Activated naive CD4-positive, alpha-beta T cell treated with anti-CD3 and anti-CD28 coated beads, Interleukin-2, amount 50 U/mL, for 24 hours (primary cell): ENCODE results near the gene GSK3B.
"Not testable (repeated sequence)": the region's sequence is repeated elsewhere in the genome, so short reads cannot be mapped to it uniquely, and the experiment has no call there.

ENCODE experiments used
- H3K27ac Mint-ChIP-seq: one replicate; pipeline ENCODE4 v1.8.0; 2021; ENCODE audit warnings: mild to moderate bottlenecking, mixed read lengths
- H3K27me3 Mint-ChIP-seq: one replicate; pipeline ENCODE4 v1.8.0; 2021; ENCODE audit warnings: mixed read lengths
- H3K36me3 Mint-ChIP-seq: one replicate; pipeline ENCODE4 v1.8.0; 2021; ENCODE audit warnings: mixed read lengths
- H3K4me1 Mint-ChIP-seq: one replicate; pipeline ENCODE4 v1.8.0; 2021; ENCODE audit warnings: mixed read lengths
- H3K4me3 Mint-ChIP-seq: one replicate; pipeline ENCODE4 v1.8.0; 2021; ENCODE audit warnings: mild to moderate bottlenecking, mixed read lengths
- H3K9me3 Mint-ChIP-seq: one replicate; pipeline ENCODE4 v1.8.0; 2021; ENCODE audit warnings: mixed read lengths

GSK3B gene

GRCh38 chr3:120080836-120081235 is 13.4 kb downstream of the GSK3B start:
- Mint-ChIP-seq H3K4me1 (peaks cover 75% of the 10 kb centered on the region), H3K27me3 (no peaks in the 10 kb centered on the region), H3K4me3 (no peak overlapping the region), H3K9me3 (no peaks in the 10 kb centered on the region), H3K27ac (peak overlapping the region; percentile 56), H3K36me3 (peaks cover 5% of the 10 kb centered on the region)

DNA sequence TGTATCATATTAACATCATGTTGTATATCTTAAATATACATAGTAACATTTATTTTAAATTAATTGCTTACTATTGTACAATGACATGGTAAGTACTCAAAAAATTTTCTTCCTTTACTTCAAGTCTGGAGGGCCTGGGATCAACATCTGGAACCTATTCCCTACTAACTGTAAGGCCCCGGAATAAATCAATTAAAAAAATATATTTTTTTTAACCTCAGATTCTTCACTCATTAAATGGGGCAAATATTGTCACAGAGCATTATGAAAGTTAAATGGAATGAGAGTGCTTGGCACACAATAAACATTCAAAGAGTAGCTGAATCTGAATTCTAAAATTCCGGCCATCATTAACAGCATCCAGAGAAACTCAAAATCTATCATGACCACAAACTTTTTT is 16.5 kb downstream of the GSK3B start:
- no peak overlapping the region for H3K4me3 Mint-ChIP-seq
- H3K27me3 Mint-ChIP-seq = no peaks in the 10 kb centered on the region
- H3K27ac Mint-ChIP-seq = peak overlapping the region; percentile 3
- peaks cover 83% of the 10 kb centered on the region for H3K4me1 Mint-ChIP-seq
- no peaks in the 10 kb centered on the region for H3K9me3 Mint-ChIP-seq
- H3K36me3 Mint-ChIP-seq = peaks cover 9% of the 10 kb centered on the region

DNA sequence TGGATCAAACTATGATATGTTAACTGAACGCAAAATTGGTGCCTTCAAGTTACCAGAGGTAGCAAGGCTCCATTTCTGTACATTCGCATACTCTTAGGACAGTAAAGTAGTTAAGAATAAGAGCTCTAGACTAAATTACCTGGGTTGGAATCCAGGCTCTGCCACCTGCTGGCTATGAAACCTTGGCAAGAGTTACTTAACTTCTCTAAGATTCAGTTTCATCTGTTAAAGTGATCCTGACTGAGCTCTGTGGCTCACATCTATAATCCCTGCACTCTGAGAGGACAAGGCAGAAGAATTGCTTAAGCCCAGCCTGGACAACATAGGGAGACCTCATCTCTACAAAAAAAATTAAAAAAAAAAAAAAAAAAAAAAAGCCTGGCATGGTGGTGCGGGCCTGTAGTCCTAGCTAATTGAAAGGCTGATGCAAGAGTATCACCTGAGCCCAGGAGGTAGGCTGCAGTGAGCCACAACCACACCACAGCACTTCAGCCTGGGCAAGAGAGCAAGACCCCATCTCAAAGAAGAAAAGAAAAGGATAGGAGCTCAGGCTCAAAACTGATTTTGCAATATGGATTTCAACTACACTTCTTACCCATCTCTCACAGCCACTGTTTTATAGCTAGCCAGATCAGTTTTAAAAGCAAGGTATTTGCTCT is 21.3 kb downstream of the GSK3B start:
- peaks cover 76% of the 10 kb centered on the region for H3K4me1 Mint-ChIP-seq
- H3K27me3 Mint-ChIP-seq = no peaks in the 10 kb centered on the region
- H3K36me3 Mint-ChIP-seq = peaks cover 8% of the 10 kb centered on the region
- H3K27ac Mint-ChIP-seq = peak overlapping the region; percentile 12
- H3K4me3 Mint-ChIP-seq = no peak overlapping the region
- no peaks in the 10 kb centered on the region for H3K9me3 Mint-ChIP-seq

DNA sequence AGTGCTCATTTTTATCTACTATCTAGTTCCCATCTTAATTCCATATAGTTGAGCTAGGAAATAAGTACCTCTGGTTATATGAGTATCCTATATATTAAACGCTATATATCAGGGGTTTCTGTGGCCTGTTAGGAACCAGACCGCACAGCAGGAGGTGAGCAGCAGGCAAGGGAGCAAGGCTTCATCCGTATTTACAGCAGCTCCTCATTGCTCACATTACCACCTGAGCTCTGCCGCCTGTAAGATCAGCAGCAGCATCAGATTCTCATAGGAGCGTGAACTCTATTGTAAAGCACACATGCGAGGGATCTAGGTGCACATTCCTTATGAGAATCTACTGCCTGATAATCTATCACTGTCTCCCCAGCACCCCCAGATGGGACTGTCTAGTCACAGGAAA is 23.0 kb downstream of the GSK3B start:
- Mint-ChIP-seq H3K4me3 (no peak overlapping the region), H3K27ac (no peak overlapping the region), H3K27me3 (no peaks in the 10 kb centered on the region), H3K36me3 (peaks cover 11% of the 10 kb centered on the region), H3K9me3 (no peaks in the 10 kb centered on the region), H3K4me1 (peaks cover 81% of the 10 kb centered on the region)

DNA sequence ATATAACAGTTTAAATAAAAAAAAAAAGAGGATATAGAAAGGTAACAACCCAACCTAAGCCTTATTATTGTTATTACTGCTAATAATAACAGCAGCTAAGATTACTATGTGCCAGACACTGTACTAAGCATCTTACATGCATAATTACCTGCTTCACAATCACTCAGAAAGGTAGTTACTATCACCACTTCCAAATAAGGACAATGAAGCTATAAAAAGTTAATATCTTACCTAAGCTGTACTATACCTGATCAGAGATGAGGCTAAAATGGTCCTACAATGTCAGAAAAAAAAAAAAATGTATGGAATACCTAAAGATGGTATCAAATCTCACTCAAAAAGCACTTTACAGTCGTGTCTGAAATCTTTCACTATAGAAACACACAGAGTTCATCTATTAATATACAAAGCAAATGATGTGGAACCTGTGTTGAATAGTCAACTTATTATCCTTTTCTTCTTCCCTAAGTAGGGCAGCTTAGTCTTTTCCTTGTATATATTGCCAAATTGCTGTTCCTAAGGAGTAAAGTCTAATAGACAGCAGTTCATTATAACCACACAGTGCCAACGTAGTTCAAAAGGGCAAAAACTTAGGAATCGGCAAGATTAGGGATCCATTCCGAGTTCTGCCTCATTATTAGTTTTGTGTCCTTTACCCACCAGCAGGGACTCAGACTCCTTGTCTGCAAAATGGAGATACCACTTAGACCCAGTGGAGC is 23.8 kb downstream of the GSK3B start:
- Mint-ChIP-seq H3K4me1 (peaks cover 81% of the 10 kb centered on the region), H3K27ac (no peak overlapping the region), H3K4me3 (no peak overlapping the region), H3K27me3 (no peaks in the 10 kb centered on the region), H3K9me3 (no peaks in the 10 kb centered on the region), H3K36me3 (peaks cover 11% of the 10 kb centered on the region)

DNA sequence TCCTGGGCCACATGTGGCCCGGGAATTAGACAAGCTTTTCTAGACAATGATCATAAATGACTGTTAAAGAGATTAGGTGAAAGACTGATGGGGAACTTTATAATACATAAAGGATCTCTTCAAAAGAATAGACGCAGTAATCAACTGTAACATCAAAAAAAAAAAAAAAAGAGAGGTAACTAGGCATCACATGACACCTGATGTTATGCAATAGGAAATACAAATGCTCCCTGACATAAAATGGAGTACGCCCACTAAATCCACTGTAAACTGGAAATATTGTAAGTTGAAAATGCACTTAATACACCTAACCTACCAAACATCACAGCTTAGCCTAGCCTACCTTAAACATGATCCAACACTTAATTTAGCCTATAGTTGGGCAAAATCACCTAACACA is 27.2 kb downstream of the GSK3B start:
- Mint-ChIP-seq H3K36me3 (peaks cover 10% of the 10 kb centered on the region), H3K27ac (no peak overlapping the region), H3K27me3 (no peaks in the 10 kb centered on the region), H3K9me3 (no peaks in the 10 kb centered on the region), H3K4me1 (peaks cover 73% of the 10 kb centered on the region), H3K4me3 (no peak overlapping the region)

- no peak overlapping the region for H3K27ac Mint-ChIP-seq
- no peak overlapping the region for H3K4me3 Mint-ChIP-seq
- no peaks in the 10 kb centered on the region for H3K9me3 Mint-ChIP-seq
- peaks cover 10% of the 10 kb centered on the region for H3K36me3 Mint-ChIP-seq
- no peaks in the 10 kb centered on the region for H3K27me3 Mint-ChIP-seq
- peaks cover 70% of the 10 kb centered on the region for H3K4me1 Mint-ChIP-seq
Observed at GRCh38 chr3:120066634-120067033, 27.6 kb downstream of the GSK3B start.

DNA sequence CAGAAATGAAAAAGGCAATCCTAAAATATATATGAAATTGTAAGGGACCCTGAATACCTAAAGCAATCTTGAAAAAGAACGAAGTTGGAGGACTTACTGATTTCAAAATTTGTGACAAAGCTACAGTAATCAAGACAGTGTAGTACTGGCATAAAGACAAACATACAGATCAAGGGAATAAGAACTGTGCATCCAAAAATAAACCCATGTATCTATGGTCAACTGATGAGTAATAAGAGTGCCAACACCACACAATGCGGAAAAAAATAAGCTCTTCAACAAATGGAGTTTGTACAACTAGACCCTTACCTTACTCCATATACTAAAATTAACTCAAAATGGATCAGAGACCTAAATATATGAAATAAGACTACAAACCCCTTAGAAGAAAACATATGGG is 29.6 kb downstream of the GSK3B start:
- H3K27me3 Mint-ChIP-seq = no peaks in the 10 kb centered on the region
- H3K9me3 Mint-ChIP-seq = no peaks in the 10 kb centered on the region
- H3K4me1 Mint-ChIP-seq = peaks cover 69% of the 10 kb centered on the region
- no peak overlapping the region for H3K27ac Mint-ChIP-seq
- H3K4me3 Mint-ChIP-seq = no peak overlapping the region
- peaks cover 10% of the 10 kb centered on the region for H3K36me3 Mint-ChIP-seq

- Mint-ChIP-seq H3K36me3 (peaks cover 8% of the 10 kb centered on the region), H3K27me3 (no peaks in the 10 kb centered on the region), H3K4me3 (no peak overlapping the region), H3K9me3 (no peaks in the 10 kb centered on the region), H3K4me1 (peaks cover 75% of the 10 kb centered on the region), H3K27ac (no peak overlapping the region)
Observed at GRCh38 chr3:120062474-120062873, 31.8 kb downstream of the GSK3B start.

DNA sequence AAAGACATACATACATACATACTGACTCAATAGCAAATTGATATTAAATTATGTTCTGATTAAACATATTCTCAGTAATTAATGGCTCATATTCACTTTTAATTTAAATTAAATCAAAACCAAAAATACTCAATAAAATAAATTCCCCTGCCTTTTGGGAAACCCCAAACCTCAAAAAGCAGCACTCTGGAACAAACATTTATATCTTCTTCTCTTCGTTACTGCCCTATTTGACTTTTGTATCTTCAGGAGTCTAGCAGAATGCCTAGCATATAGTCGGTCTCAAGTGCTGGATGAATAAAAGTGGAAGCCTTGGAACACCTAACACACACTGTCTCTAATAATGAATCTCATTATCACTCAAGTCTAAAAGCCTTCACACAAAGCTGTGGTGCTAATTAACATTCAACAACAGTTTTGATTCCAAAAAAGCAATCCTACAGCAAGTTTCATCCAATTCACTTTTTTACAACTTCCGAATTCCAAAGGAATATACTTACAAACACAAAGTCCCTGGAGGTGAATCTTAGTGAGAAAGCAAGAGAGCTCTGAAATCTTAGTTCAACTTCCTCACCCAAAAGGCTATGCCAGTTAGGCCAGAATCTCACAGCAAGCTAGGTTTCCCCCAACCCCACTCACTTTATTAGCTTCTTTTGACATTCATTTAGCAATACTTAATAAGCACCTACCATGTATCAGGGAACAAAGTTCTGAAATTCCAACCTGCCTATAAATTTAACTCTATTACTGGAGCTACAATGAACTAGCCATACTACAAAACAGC is 35.0 kb downstream of the GSK3B start:
- no peaks in the 10 kb centered on the region for H3K27me3 Mint-ChIP-seq
- H3K27ac Mint-ChIP-seq = peak overlapping the region; percentile 57
- peaks cover 60% of the 10 kb centered on the region for H3K4me1 Mint-ChIP-seq
- peaks cover 6% of the 10 kb centered on the region for H3K9me3 Mint-ChIP-seq
- H3K36me3 Mint-ChIP-seq = peaks cover 12% of the 10 kb centered on the region
- peak overlapping the region; percentile 19 for H3K4me3 Mint-ChIP-seq

- Mint-ChIP-seq H3K27me3 (no peaks in the 10 kb centered on the region), H3K4me1 (peaks cover 69% of the 10 kb centered on the region), H3K4me3 (no peak overlapping the region), H3K9me3 (peaks cover 6% of the 10 kb centered on the region), H3K27ac (no peak overlapping the region), H3K36me3 (peaks cover 17% of the 10 kb centered on the region)
Observed at GRCh38 chr3:120057626-120058025, 36.6 kb downstream of the GSK3B start.

DNA sequence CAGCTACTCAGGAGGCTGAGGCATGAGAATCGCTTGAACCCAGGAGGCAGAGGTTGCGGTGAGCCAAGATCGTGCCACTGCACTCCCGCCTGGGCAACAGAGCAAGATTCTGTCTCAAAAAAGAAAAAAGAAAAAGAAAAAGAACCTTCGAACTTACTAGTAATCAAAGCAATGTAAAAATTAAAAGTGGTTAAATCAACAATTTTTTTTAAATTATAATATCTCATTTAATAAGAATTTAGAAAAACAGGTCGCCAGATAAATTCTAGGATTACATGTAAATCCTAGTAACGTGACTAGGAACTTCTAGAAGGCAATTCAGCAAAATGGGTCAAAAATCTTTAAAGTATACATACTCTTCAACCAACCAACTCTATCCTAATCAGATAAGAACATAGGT is 37.2 kb downstream of the GSK3B start:
- H3K4me1 Mint-ChIP-seq = peaks cover 69% of the 10 kb centered on the region
- peaks cover 6% of the 10 kb centered on the region for H3K9me3 Mint-ChIP-seq

GRCh38 chr3:120053647-120054046 is 40.6 kb downstream of the GSK3B start:
- not testable (repeated sequence) for H3K4me3 Mint-ChIP-seq

More for the DNA sequence above, 37.2 kb downstream of the GSK3B start:
- Mint-ChIP-seq H3K27ac (no peak overlapping the region), H3K27me3 (no peaks in the 10 kb centered on the region), H3K36me3 (peaks cover 17% of the 10 kb centered on the region), H3K4me3 (no peak overlapping the region)

GRCh38 chr3:120052677-120053076 is 41.6 kb downstream of the GSK3B start:
- Mint-ChIP-seq H3K9me3 (peaks cover 6% of the 10 kb centered on the region), H3K36me3 (peaks cover 26% of the 10 kb centered on the region), H3K27ac (peak overlapping the region; percentile 48), H3K27me3 (no peaks in the 10 kb centered on the region), H3K4me3 (peak overlapping the region; percentile 55), H3K4me1 (peaks cover 81% of the 10 kb centered on the region)

More at GRCh38 chr3:120053647-120054046, 40.6 kb downstream of the GSK3B start:
- H3K27me3 Mint-ChIP-seq, H3K9me3 Mint-ChIP-seq: not testable (repeated sequence)
- H3K27ac Mint-ChIP-seq = peak overlapping the region; percentile 39
- H3K36me3 Mint-ChIP-seq = peaks cover 26% of the 10 kb centered on the region
- peaks cover 78% of the 10 kb centered on the region for H3K4me1 Mint-ChIP-seq

- peak overlapping the region; percentile 48 for H3K27ac Mint-ChIP-seq
- peaks cover 6% of the 10 kb centered on the region for H3K9me3 Mint-ChIP-seq
- peaks cover 27% of the 10 kb centered on the region for H3K36me3 Mint-ChIP-seq
- no peaks in the 10 kb centered on the region for H3K27me3 Mint-ChIP-seq
- peaks cover 82% of the 10 kb centered on the region for H3K4me1 Mint-ChIP-seq
- peak overlapping the region; percentile 55 for H3K4me3 Mint-ChIP-seq
Observed at GRCh38 chr3:120052225-120052624, 42.0 kb downstream of the GSK3B start.

GRCh38 chr3:120051570-120051969 is 42.7 kb downstream of the GSK3B start:
- not testable (repeated sequence) for H3K4me3 Mint-ChIP-seq, H3K9me3 Mint-ChIP-seq, H3K27ac Mint-ChIP-seq, H3K27me3 Mint-ChIP-seq
- Mint-ChIP-seq H3K4me1 (peaks cover 86% of the 10 kb centered on the region), H3K36me3 (peaks cover 32% of the 10 kb centered on the region)
